HCT116 (cell line): ENCODE measurements around the gene DIAPH3.

Experiments
- EZH2 ChIP-seq: fragments of 200-600 bp; sonication (generic); IDR thresholded peaks from 2 replicates; pipeline ENCODE4 v1.6.1; 2017; ENCODE audit warnings: antibody characterized with exemption, mixed run types
- POLR2A ChIP-seq: IDR thresholded peaks from 2 replicates; pipeline ENCODE4 v1.7.0; 2011; ENCODE audit warnings: borderline replicate concordance; ENCODE audit not compliant: insufficient read depth, insufficient read length; ENCODE audit errors: extremely low read depth
- RAD21 ChIP-seq: IDR thresholded peaks from 2 replicates; pipeline ENCODE4 v1.6.1; 2012; ENCODE audit warnings: low read depth, mild to moderate bottlenecking
- SP1 ChIP-seq: IDR thresholded peaks from 2 replicates; pipeline ENCODE4 v1.6.1; 2012; ENCODE audit warnings: low read depth
- TF ChIP-seq, protein P1 (sequence below), 3 experiments: fragments of 200-600 bp in 1 of 3; sonication (generic) in 1 of 3; IDR thresholded peaks in 2 of 3; conservative IDR thresholded peaks in 1 of 3; 2 replicates each; pipeline ENCODE4 v1.5.1; 2012 to 2017; ENCODE audit warnings: low read depth in 2 of 3, low read length in 2 of 3, antibody characterized with exemption in 1 of 3, borderline replicate concordance in 1 of 3, control low read depth in 1 of 3, mild to moderate bottlenecking in 1 of 3, mixed read lengths in 1 of 3, mixed run types in 1 of 3, moderate library complexity in 1 of 3; ENCODE audit not compliant: insufficient read depth in 1 of 3
- TF ChIP-seq, protein P2 (sequence below): IDR thresholded peaks from 2 replicates; pipeline ENCODE4 v1.6.1; 2012

DNA sequence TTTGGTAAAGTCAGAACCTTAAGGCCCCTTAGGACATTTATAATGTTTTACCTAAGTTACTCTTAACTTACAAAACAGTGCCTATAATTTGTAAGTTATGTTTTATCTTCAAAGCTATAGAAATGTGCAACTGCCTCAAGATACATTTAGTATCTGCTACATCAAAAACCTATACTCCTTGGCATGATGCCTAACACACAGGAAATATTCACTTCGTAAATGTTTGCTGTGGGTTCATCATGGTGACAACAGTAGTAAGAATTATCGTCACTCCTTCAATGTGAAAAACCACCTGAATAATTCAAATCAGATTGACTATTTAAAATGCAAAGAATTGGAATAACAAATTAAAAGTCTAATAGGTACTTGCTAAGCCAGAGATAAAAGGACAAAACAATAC, 184.1 kb downstream of the DIAPH3 start:
- TF ChIP-seq RAD21 (no peak), EZH2 (no peak), SP1 (no peak), POLR2A (no peak)
- TF ChIP-seq, protein P1, sequence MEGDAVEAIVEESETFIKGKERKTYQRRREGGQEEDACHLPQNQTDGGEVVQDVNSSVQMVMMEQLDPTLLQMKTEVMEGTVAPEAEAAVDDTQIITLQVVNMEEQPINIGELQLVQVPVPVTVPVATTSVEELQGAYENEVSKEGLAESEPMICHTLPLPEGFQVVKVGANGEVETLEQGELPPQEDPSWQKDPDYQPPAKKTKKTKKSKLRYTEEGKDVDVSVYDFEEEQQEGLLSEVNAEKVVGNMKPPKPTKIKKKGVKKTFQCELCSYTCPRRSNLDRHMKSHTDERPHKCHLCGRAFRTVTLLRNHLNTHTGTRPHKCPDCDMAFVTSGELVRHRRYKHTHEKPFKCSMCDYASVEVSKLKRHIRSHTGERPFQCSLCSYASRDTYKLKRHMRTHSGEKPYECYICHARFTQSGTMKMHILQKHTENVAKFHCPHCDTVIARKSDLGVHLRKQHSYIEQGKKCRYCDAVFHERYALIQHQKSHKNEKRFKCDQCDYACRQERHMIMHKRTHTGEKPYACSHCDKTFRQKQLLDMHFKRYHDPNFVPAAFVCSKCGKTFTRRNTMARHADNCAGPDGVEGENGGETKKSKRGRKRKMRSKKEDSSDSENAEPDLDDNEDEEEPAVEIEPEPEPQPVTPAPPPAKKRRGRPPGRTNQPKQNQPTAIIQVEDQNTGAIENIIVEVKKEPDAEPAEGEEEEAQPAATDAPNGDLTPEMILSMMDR (IDR thresholded peaks at IDR 0.05 in 2 of 3, conservative IDR thresholded peaks at IDR 0.05 in 1 of 3; ENCODE audit: borderline replicate concordance in 1 of 3, insufficient read depth in 1 of 3, low read depth in 2 of 3, low read length in 2 of 3) = no peak
- TF ChIP-seq, protein P2, sequence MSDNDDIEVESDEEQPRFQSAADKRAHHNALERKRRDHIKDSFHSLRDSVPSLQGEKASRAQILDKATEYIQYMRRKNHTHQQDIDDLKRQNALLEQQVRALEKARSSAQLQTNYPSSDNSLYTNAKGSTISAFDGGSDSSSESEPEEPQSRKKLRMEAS = no peak
